Sigmoid colon (tissue), 7 donors: ENCODE results near the gene FEZ2. TPM values are rescaled to one million over a fixed set of nuclear protein-coding genes. Genes with fewer than 3 reads are reported as not detected.
A peak's percentile ranks its signal among the peaks of the same experiment; 100 is the strongest.

Source experiments
- DNase-seq: peaks from one replicate; pipeline ENCODE4 v3.0.0-alpha.2; 2019
- H3K27ac ChIP-seq, 4 donors: fragments of 200-600 bp; sonication (generic); one replicate each; pipeline ENCODE4 v1.5.1; 2016 to 2019; ENCODE audit warnings: mild to moderate bottlenecking in 1 of 4
- H3K27me3 ChIP-seq, 3 donors: fragments of 200-600 bp; sonication (generic); one replicate each; pipeline ENCODE4 v1.5.1; 2019; ENCODE audit warnings: mild to moderate bottlenecking in 1 of 3
- H3K36me3 ChIP-seq, 4 donors: fragments of 200-600 bp; sonication (generic); one replicate each; pipeline ENCODE4 v1.5.1; 2016 to 2019
- H3K4me1 ChIP-seq, 4 donors: fragments of 200-600 bp; sonication (generic); one replicate each; pipeline ENCODE4 v1.5.1; 2017 to 2019
- H3K4me3 ChIP-seq, 4 donors: fragments of 200-600 bp; sonication (generic); one replicate each; pipeline ENCODE4 v1.5.1; 2017 to 2019; ENCODE audit warnings: mild to moderate bottlenecking in 2 of 4, moderate library complexity in 1 of 4
- H3K9me3 ChIP-seq, 4 donors: fragments of 200-600 bp in 3 of 4; sonication (generic) in 3 of 4; one replicate each; pipeline versions ENCODE4 v1.5.1 to v1.6.1; 2013 to 2019
- EP300 ChIP-seq, 4 donors: sonication (generic); formaldehyde crosslinking; IDR thresholded peaks; one replicate each; pipeline ENCODE4 v1.6.1; 2017; ENCODE audit warnings: antibody characterized with exemption in 4 of 4
- POLR2A ChIP-seq, 2 donors: fragments of 450-650 bp; IDR thresholded peaks; one replicate each; pipeline ENCODE4 v1.6.1; 2016; ENCODE audit warnings: antibody characterized with exemption in 2 of 2, mild to moderate bottlenecking in 2 of 2, moderate library complexity in 2 of 2
- POLR2AphosphoS5 ChIP-seq, 4 donors: sonication (generic); formaldehyde crosslinking; IDR thresholded peaks; one replicate each; pipeline ENCODE4 v1.6.1; 2017; ENCODE audit warnings: antibody characterized with exemption in 4 of 4
- WGBS, 2 donors: extraction: QIAGEN DNeasy Blood & Tissue Kit; methylation state at CpG; one replicate each; pipeline ENCODE4 v1.1.7; 2013; 5-methylcytosine and 5-hydroxymethylcytosine counted together
- intact Hi-C: fragments of 100-400 bp; cut with DNase I; formaldehyde crosslinking; loops from one replicate; pipeline ENCODE4 v1.15.1; 2023
- polyA plus RNA-seq, 3 donors: library from polyadenylated mRNA; stranded (reverse); fragments of 200-250 nt; gene quantifications; one replicate each; pipeline ENCODE4 v1.2.3, GENCODE V29; 2013
- total RNA-seq, 4 donors: library from RNA; depleted of rRNA; stranded (reverse); fragments of >200 nt; gene quantifications; one replicate each; pipeline ENCODE4 v1.1.0, GENCODE V29; 2016
- TF ChIP-seq, protein P1 (sequence below), 4 experiments: fragments of 450-650 bp in 3 of 4; fragments of 200-600 bp in 1 of 4; IDR thresholded peaks; one replicate each; pipeline ENCODE4 v1.5.1; 2016 to 2019; ENCODE audit warnings: antibody characterized with exemption in 4 of 4, mild to moderate bottlenecking in 3 of 4, moderate library complexity in 2 of 4
- donor health status: healthy with polysubstance abuse.
- donor health status: Bipolar disorder and iron deficiency.
- donor health status: healthy.

FEZ2 gene
- total and polyA plus RNA-seq, 7 donors = 25.9 to 53.9 (median 41.8) TPM

GRCh38 chr2:36559221-36559942, 38.6 kb downstream of the FEZ2 start:
- Histone ChIP-seq H3K4me1 (peaks cover 0 to 22% (median 14%) of the 10 kb centered on the region in 4 donors), H3K27ac (no peak overlapping the region)
- intact Hi-C loops = no loop called here

DNA sequence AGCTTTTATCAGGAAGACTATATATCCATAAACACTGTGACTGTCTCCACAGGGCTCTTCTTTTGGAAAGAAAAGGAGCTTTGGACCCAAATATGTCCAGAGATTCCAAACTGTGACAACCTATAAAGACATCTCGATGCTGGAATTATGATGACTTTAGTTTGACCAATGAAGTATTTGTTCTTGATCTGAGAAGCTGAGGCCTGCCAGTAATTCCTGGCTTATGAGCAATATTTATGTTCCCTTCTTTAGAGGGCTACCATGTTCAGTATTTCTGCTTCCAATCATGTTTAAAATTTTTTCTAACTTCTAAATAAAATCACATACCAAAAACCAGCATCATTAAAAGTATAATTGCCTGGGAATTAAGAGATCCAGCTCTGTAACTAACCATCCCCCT, 41.1 kb downstream of the FEZ2 start:
- H3K4me3 ChIP-seq = no peak overlapping the region
- H3K27me3 ChIP-seq = no peaks in the 10 kb centered on the region
- TF ChIP-seq POLR2AphosphoS5 (IDR thresholded peaks at IDR 0.05) = no peak
- peaks cover 0 to 22% (median 4%) of the 10 kb centered on the region in 4 donors for H3K36me3 ChIP-seq
- H3K9me3 ChIP-seq = no peaks in the 10 kb centered on the region
- peak overlapping the region in 1 of 4 donors; percentile 53 for H3K27ac ChIP-seq
- intact Hi-C loops = no loop called here
- no peak for DNase-seq
- peaks cover 0 to 15% (median 9%) of the 10 kb centered on the region in 4 donors for H3K4me1 ChIP-seq
- WGBS, 2 donors = 82 to 88% methylated on average over 1 of the region's 1 CpG

More at GRCh38 chr2:36559221-36559942, 38.6 kb downstream of the FEZ2 start:
- no peak for DNase-seq
- peaks cover 0 to 18% (median 0%) of the 10 kb centered on the region in 4 donors for H3K36me3 ChIP-seq
- H3K9me3 ChIP-seq = no peaks in the 10 kb centered on the region
- TF ChIP-seq, protein P1, sequence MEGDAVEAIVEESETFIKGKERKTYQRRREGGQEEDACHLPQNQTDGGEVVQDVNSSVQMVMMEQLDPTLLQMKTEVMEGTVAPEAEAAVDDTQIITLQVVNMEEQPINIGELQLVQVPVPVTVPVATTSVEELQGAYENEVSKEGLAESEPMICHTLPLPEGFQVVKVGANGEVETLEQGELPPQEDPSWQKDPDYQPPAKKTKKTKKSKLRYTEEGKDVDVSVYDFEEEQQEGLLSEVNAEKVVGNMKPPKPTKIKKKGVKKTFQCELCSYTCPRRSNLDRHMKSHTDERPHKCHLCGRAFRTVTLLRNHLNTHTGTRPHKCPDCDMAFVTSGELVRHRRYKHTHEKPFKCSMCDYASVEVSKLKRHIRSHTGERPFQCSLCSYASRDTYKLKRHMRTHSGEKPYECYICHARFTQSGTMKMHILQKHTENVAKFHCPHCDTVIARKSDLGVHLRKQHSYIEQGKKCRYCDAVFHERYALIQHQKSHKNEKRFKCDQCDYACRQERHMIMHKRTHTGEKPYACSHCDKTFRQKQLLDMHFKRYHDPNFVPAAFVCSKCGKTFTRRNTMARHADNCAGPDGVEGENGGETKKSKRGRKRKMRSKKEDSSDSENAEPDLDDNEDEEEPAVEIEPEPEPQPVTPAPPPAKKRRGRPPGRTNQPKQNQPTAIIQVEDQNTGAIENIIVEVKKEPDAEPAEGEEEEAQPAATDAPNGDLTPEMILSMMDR (IDR thresholded peaks at IDR 0.05) = no peak
- TF ChIP-seq POLR2A (IDR thresholded peaks at IDR 0.05) (no peak), EP300 (IDR thresholded peaks at IDR 0.05) (no peak)
- no peaks in the 10 kb centered on the region for H3K27me3 ChIP-seq
- WGBS, 2 donors = 95 to 96% methylated on average over 11 of the region's 11 CpGs
- H3K4me3 ChIP-seq = no peak overlapping the region

- TF ChIP-seq POLR2AphosphoS5 (IDR thresholded peaks at IDR 0.05) = no peak
- TF ChIP-seq POLR2A (IDR thresholded peaks at IDR 0.05) = no peak
- TF ChIP-seq, protein P1 (IDR thresholded peaks at IDR 0.05) = no peak
- TF ChIP-seq EP300 (IDR thresholded peaks at IDR 0.05) = no peak
- no peaks in the 10 kb centered on the region for H3K9me3 ChIP-seq
- intact Hi-C loops = no loop called here
- H3K4me3 ChIP-seq = no peak overlapping the region
- H3K27me3 ChIP-seq = no peaks in the 10 kb centered on the region
- H3K27ac ChIP-seq = peak overlapping the region in 1 of 4 donors; percentile 47
- peaks cover 0 to 9% (median 4%) of the 10 kb centered on the region in 4 donors for H3K4me1 ChIP-seq
- 89 to 93% methylated on average over 3 of the region's 3 CpGs for WGBS, 2 donors
- no peak for DNase-seq
- H3K36me3 ChIP-seq = peaks cover 0 to 32% (median 10%) of the 10 kb centered on the region in 4 donors
These were observed 42.2 kb downstream of the FEZ2 start for GRCh38 chr2:36555789-36556188.

DNA sequence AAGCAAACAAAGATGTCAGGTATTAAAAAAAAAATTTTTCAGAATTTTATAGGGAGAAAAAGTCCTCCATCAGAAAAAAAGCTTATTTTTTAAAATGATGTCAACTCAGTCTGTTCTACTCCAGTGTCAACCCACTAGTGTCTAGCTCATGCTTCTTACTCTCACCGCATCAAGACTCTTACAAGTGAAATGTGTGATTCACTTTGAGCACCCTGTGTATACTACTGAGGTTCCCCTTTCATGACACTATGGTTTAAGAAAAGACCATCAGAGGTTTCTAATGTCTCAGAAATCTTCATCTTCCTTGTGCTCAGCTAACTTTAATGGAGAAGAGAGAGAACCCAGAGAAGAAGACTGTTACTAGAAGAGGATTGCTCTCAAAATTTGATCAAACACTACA, 43.4 kb downstream of the FEZ2 start:
- TF ChIP-seq, protein P1 (IDR thresholded peaks at IDR 0.05) = no peak
- no peak for TF ChIP-seq POLR2AphosphoS5 (IDR thresholded peaks at IDR 0.05)
- TF ChIP-seq EP300 (IDR thresholded peaks at IDR 0.05) = no peak
- no peak for TF ChIP-seq POLR2A (IDR thresholded peaks at IDR 0.05)
- H3K27ac ChIP-seq = no peak overlapping the region

DNA sequence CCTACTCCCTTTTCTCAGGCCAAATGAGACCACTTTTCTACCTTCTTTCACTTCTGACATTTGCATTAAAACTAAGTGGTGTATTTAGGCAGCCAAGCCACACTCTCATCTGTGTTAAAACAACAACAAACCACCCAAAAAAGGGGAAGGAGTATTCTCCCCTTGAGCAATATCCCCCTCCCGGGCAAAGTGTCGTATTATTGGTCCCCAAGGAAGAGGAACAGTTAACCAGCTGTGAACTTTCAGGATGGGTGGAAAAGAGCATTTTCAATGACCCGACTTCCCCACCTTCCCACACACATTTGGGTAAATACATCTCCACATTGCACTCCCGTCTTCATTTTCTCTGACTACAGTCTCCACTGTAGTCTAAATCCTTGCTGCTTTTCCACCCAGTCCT, 44.3 kb downstream of the FEZ2 start:
- Histone ChIP-seq H3K9me3 (no peaks in the 10 kb centered on the region), H3K4me3 (no peak overlapping the region), H3K27ac (peak overlapping the region in 1 of 4 donors; percentile 7), H3K4me1 (peaks cover 0 to 25% (median 12%) of the 10 kb centered on the region in 4 donors), H3K36me3 (peaks cover 0 to 38% (median 10%) of the 10 kb centered on the region in 4 donors), H3K27me3 (no peaks in the 10 kb centered on the region)
- intact Hi-C loops = no loop called here
- TF ChIP-seq POLR2A (IDR thresholded peaks at IDR 0.05) (no peak), EP300 (IDR thresholded peaks at IDR 0.05) (no peak), POLR2AphosphoS5 (IDR thresholded peaks at IDR 0.05) (no peak)
- TF ChIP-seq, protein P1 (IDR thresholded peaks at IDR 0.05) = no peak
- DNase-seq = no peak
- WGBS, 2 donors = 67 to 77% methylated on average over 4 of the region's 4 CpGs

More for the DNA sequence above, 43.4 kb downstream of the FEZ2 start:
- DNase-seq = no peak
- H3K4me3 ChIP-seq = no peak overlapping the region
- H3K9me3 ChIP-seq = no peaks in the 10 kb centered on the region
- H3K27me3 ChIP-seq = no peaks in the 10 kb centered on the region
- 92 to 94% methylated on average over 1 of the region's 1 CpG for WGBS, 2 donors
- H3K36me3 ChIP-seq = peaks cover 0 to 32% (median 10%) of the 10 kb centered on the region in 4 donors
- intact Hi-C loops = no loop called here
- H3K4me1 ChIP-seq = peaks cover 0 to 16% (median 4%) of the 10 kb centered on the region in 4 donors
